Activated CD4-positive, alpha-beta T cell treated with anti-CD3 and anti-CD28 coated beads, Interleukin-2, amount 50 U/mL, for 1 hour (primary cell): ENCODE results near the gene CIBAR2.

Experiments
- DNase-seq: peaks from one replicate; pipeline ENCODE4 v3.0.0-alpha.2; 2020

The CIBAR2 gene

DNA sequence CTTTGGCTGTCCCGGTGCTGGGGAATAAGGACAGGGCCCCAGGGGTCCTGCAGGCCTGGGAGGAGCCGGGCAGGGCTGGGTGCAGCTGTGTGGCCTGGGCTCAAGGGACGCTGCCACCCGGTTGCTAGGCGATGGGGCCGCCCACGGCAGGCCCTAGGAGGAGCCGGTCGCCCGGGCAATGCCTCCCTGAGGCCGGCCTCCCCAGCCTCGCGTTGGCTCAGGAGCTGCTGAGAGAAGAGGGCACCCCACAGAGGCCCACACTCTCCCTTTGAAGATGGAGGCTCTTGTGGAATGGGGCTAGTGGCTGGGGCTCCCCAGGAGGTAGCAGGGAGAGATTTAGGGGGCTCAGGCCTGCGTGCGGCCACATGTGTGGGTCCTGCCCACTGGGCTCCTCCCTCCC is at the start of gene CIBAR2:
TSS of gene CIBAR2 (minus strand) at position 109 of the 400 bp plus-strand sequence. CDS start 120 bp downstream, outside the sequence.
- no peak for DNase-seq

DNA sequence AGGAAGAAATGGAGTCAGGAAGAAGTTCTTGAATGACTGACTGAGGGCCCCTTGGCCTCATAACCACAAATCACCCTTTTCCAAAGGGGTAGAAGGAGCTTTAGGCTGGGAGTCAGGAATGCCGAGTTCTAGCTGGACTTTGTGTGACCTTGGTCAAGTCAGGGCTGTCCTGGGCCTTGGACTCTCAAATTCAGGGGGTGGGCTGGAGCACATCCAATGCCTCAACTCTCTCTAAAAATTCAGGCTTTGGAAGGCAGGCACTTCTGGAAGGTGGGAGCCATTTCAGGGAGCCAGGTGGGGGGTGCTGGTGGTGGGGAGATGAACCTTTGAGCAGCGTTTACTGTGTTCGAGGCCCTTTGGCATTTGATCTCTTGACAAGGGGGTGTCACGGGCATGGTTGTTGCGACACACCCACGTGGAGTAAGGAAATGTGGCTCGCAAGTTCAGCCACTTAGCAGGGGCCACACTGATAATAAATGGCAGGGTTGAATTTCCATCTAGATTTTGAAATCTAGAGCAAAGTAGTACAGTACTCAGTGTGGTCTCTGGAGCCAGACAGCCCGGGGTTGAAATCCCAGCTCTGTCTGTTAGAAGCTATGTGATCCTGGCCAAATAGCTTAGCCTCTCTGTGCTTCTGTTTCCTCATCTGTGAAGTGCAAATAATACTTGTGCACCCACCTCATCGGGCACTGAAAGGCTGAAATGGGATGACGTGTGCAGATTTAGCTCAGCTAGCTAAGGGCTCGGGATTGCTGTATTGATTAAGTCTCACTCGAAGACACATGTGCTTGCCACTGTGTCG is 47.1 kb upstream of the CIBAR2 start:
- DNase-seq = no peak

DNA sequence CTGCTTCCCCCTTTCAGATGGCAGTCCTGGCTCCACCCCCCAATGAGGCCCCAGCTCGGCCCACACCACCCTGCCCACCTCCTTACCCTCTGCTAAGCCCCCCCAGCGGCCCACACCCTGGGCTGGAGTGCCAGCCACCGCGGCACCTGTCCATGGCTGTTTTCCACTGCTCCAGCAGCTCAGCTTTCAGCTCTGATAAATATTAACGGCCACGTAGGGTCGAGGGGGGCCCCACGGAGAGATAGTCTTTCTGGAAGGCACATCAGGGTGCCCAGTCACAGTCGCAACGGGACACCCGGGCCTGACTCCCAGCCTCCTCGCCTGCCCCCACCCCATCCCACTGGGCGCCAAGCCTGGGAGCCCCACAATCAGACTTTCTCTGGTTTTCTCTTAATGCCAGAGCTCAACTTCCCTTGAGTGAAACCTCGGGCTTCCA is 46.5 kb upstream of the CIBAR2 start:
- no peak for DNase-seq

DNA sequence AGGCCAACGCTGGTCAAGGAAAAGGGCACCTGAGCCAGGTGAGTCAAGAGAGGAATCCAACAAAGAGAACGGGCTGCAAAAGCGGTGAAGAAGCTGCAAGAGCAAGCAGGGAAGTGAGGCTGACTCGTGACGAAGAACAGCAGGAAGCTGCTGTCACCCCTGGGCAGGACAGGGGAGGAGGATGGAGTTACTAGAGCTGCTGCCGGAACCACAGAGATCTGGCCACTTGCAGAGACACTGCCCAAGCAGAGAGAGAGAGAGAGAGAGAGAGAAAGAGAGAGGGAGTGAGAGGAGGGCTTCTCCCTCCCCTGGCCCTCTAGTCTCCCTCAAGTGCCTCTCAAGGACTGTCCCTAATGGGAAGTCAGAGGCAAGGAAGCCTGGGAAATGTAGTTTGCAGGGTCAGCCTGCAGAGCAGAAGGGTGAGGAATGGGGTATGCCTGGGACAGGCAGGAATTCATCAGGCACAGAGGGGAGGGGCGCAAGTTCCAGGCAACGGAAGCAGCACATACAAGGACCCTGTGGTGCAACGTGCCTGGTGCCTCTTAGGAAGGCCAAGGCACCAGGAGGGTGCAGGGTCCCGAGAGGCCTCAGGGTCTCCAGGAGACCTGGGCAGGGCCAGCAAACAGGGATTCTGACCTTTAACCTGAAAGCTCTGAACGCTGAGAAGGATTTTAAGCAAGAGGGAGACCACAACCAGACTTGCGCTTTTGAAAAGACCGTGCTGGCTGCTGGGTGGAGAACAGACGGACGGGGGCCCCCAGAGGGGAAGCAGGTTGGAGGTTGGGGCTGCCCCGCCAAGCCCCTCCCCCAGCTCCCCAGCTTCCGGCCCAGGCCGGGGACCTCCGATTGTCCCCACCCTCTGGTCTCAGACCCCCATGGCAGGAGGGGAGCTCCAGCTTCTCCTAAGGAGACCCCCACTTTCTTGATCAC is 45.8 kb upstream of the CIBAR2 start:
- no peak for DNase-seq

DNA sequence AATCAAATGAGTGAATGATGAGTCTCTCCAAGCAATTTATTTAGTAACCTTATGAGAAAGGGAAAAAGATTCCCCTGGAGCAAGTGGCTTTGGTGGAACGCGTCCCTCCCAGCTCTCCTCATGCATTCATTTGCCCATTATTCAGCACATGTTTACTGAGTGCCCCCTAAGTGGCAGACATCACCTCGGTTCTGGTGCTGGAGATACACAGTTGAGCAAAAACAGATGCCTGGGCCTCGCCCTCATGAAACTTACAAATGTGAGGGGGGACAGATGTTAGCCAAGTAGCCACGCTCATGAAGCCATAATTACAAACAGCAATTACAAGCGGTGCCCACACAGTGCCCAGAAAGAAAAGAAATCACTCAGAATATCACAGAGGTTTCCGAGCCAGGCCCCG is 45.1 kb upstream of the CIBAR2 start:
- no peak for DNase-seq

DNA sequence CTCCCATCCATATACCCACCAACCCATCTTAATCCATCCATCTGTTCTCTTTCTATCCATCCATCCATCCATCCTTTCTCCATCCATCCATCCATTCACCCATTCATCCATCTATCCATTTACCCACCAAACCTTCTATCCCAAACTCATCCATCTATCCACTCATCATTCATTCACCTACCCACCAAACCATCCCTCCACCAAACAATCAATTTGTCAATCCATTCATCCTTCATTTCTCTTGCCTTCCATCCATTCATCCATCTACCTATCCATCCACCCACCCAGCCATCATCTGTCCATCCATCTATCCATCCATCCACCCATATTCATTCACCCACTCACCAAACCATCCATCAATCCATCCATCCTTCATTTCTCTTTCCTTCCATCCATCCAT is 44.6 kb upstream of the CIBAR2 start:
- no peak for DNase-seq

DNA sequence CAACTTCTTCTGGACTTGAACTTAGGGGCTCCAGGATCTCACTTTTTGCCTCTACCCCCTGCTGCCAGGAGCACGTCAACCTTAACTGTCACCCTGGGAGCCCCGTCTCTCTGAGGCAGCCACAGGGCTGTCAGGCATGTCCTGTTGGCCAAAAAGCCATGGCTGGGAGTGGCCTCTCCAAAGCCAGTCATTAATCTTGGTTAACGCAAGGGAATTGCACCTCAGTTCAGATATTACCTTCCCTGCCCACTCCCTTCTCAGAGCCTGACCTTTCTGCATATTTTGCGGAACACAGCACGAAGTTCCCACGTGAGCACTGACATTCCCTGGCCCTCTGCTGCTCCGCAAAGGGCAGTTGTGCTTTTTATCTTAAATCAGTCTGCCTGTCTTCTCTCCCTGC is 44.2 kb upstream of the CIBAR2 start:
- no peak for DNase-seq

DNA sequence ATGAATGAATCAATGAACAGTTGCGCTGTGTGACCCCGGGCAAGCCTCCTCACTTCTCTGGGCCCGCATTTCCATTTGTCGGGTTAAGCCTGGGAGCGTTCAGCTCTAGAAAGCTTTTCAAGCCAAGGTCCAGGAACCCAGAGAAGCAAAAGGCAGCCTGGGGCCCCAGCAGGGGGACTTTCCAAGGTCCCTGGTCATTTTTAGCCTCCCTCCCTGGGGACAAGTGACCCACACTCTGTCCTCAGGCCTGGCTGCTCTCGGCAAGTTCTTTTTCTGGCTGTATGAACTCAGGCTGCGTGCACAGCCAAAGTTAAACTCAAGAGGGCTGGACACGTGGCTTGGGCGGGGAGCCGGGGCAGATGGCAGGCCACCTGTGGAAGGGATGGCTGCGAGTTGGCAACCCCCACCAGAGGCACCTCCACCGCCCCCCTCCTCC is 41.4 kb upstream of the CIBAR2 start:
- no peak for DNase-seq

DNA sequence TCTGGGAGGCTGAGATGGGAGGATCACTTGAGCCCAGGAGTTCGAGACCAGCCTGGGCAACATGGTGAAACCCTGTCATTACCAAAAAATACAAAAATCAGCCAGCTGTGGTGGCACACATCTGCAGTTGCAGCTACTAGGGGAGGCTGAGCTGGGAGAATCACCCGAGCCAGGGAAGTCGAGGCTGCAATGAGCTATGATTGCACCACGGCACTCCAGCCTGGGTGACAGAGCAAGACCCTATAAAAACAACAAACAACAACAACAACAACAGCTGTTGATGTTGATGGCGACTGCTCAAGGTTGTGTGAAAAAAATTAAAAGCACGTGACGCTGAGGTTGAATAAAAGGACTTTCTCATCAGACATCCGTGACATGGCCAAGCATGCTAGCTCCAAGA is 40.8 kb upstream of the CIBAR2 start:
- DNase-seq = no peak

DNA sequence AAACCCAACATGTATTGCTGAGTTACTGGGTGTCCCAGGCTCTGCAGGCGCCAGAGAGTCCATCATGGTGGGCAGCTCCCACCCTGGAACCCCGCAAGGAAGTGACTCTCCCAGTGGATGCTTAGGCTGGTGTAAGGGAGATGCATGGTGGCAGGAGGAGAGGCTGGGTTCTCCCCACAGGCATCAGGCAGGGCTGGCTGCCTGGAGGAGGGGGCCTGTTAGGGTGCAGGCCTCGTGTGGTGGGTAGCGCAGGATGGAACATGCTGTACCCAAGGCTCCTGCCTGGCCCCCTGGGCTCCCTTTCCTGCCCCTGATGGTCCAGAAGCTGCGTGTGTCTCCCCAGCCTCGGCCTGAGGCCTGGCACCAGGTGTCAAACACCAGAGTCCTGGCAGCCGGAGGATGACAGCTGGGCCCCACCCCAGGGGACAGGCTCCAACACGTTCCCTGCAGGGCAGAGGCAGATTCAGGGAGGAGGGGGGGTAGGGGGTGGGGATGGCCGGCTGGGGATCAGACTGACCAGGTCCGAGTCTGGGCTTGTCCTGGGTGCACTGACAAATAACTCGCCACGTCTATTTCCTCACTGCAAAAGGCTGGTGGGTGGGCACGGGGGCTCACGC is 40.2 kb upstream of the CIBAR2 start:
- no peak for DNase-seq

DNA sequence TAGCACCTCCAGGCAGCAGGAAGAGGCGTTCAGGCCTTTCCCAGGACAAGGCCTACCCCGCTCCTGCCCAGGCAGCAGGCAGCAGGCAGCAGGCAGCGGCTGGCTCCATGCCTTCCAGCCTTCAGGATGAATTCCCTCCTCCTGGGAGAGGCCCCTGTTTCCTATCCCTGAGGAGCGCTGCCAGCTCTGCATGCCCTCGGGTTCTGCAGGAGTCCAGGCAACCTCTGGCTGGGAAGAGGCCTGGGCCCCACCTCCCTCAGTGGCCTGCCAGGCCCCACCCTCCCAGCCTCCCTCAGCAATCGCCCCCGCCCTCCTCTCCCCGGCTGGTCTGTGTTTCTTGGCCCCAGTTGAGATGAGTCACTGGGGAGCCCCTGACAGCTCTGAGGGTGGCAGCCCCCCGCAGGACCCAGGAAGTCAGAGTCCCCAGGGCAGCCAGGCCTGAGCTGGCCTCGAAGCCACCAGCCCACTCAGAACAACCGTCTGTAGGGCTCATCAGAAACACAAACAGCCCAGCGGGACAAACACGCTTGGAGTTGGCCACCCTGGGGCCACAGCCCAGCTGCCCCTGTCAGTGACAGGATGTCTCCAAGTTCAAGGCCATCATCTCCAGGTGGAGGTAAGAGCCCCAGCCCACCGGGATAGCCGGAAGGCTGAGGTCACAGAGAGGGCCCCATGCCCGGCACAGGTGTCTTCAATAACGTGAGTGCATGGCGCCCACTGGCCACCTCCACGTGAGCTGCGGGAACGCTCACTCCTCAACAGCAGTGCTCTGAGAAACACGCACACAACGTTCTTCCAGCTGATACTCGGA is 39.5 kb upstream of the CIBAR2 start:
- DNase-seq = no peak

DNA sequence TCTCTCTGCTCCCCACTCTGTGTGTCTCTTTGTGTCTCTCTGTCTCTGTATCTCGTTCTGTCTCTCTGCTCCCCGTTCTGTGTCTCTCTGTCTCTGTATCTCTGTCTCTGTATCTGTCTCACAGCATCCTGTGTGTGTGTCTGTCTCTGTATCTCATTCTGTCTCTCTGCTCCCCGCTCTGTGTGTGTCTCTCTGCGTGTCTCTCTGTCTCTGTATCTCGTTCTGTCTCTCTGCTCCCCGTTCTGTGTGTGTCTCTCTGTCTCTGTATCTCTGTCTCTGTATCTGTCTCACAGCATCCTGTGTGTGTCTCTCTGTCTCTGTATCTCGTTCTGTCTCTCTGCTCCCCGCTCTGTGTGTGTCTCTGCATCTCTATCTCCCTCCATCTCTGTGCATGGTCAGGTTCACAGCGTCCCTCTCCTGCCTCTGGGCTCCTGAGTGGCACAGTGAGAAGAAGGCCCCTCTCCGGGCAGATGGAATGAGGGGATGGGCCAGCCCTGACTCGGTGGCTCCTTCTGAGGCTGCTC is 38.9 kb upstream of the CIBAR2 start:
- no peak for DNase-seq

DNA sequence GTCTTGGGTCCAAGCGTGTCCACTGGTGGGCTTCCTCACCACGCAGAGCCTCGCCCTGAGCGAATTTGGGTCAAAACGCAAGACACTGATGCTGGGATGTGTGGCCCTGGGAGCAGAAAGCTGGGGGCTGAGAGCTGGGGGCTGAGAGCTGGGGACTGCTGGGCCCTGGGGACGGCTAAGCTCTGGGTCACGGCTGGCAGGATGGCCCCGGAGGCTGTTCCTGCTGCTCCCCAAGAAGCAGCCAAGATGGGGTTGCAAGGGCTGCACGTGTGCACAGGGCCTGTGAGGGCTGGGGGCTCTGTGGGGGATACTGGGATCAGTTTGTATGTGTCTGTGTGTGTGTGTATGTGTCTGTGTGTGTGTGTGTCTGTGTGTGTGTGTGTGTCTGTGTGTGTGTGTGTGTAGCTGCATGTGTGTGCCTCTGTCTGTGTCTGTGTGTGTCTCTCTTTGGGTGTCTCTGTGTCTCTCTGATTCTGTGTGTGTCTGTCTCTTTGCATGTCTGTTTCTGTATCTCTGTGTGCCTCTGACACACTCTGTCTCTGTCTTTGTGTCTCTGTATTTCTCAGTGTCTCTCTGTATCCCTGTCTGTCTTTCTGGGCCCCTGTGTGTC is 38.2 kb upstream of the CIBAR2 start:
- no peak for DNase-seq

DNA sequence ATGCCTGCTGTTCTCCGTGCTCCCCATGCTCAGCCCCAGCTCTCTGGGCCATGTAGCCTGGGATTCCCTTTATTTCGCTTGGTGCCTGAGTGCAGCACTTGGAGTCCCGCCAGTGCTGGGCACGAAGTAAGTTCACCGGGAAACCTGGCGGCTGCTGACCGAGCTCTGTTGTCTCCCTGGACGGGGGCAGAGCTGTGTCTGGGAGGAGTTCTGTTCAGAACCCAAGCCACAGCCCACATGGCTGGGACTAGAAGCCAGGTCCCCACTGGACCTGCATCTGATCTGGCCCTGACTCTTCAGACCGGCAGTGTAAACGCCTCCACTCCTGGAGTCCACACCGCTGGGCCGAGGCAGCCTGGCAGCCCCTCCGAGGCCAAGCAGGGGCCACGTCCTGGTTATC is 37.5 kb upstream of the CIBAR2 start:
- no peak for DNase-seq

DNA sequence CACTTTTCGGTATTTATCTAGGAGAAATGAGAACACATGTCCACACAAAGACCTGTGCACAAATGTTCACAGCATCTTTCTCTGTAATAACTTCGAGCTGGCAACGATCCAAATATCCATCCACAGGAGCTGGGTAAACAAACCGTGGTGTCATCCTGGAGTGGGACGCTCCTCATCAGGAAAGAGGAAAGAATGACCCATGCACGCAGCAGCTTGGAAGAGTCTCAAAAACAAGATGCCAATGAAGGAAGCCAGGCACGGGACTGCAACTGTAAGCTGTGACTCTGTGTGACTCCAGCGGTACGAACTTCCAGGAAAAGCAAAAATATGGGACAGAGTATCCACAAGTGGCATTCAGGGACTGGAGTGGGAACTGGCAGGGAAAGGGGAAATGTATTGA is 36.7 kb upstream of the CIBAR2 start:
- no peak for DNase-seq

DNA sequence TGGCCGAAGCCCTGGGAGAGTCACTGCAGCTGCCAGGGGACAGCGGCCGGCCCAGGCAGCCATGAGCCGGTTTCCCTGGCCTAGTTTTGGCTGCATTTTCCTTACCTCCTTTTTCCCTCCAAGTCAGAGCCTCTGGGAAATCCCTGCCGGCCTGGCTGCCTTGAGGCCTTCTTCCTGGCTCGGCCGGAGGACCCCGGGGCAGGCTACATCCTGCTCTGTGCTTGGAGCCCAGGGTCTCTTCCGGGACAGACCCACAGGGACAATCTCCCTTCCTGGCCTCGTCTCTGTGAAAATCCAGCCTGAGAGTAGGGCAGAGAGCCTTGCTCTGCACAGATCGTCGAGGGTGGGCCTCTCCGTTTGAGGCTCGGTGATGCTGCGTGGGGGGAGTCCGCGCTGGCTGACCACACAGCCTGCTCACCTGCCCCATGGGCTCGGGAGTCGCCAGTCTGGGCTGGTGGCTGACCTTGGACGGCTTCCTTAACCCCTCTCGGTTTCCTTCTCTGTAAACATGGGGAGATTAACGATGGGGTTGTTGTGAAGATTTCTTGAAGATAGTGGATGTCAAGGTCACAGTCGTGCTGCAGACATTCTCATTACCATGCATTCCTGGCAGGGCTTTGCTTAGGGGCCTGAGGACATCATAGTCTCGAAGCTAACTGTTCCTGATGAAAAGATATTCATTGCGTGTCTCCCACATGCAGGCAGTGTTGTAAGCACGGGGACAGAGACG is 34.8 kb upstream of the CIBAR2 start:
- DNase-seq = no peak

DNA sequence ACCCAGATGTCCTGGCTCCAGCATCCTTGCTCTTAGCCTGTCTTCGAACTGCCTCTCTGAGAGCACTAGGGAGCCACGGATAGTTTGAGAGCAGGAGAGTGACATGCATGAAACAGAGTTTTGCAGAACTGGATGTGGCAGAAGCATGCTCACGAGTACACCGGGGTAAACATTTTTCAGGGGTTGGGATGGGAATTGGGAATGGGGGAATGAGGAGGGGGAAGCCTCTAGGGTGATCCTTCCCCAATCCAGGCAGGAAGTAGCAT is 34.2 kb upstream of the CIBAR2 start:
- no peak for DNase-seq

DNA sequence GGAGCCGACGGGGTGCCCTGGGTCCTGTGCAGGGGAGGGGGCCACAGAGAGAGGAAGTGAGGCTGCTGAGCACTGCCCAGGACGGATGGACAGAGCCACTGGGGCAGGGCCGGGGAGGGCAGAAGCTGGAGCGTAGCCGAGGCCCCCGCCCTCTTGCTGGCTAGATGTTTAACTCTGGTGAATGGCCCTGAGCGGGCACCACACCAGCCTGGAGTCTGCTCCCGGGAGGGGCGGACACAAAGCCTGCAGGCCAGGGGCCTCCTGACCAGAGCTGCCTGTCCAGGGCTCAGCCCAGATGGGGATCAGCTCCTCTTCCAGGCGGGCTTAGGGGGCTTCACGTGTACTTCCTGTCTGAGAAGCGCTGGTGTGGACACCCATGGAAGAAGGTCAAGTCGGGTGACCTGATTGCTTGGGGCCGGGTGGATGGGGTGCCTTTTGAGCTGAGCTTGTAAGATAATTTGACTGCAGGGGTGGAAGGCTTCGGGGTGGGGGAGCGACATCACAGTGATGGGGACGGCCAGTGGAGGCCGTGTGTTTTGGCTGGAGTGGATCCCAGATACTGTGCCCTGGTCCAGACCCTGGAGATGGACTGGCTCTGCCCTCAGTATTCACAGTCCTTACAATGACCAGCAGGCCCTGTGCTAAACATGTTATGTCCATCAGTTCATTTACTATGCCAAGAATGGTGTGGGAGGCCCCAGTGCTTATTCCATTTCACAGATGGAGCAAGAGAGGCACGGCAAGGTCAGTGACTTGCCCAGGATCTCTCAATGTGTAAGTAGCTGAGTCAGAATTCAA is 33.7 kb upstream of the CIBAR2 start:
- DNase-seq = no peak

DNA sequence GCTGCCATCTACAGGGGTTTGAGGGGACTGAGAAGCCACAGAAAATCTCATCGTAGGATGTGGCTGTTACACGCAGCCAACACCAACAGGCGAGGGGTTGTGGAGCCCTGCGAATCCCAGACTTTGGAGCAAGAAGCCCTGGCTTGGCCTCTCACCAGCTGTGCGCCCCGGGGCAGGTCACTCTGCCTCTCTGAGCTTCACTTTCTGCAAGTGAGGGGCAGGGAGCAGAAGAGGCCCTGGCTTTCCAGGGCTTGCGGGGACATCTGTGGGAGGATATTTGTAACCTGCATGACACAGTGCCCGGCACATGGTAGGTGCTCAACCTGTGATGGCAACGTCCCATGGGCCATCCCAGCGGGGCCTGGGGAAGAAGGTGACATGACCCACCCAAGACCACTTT is 32.9 kb upstream of the CIBAR2 start:
- DNase-seq = no peak
